T-helper 1 cell (primary cell): Measurements from ENCODE around the gene OMP.
"Not testable (repeated sequence)": the region's sequence is repeated elsewhere in the genome, so short reads cannot be mapped to it uniquely, and the experiment has no call there.

Experiments
- DNase-seq, 5 donors: peaks; one replicate each; pipeline ENCODE4 v3.0.0-alpha.2; 2012 to 2020
- total RNA-seq, 4 donors: gene quantifications; one replicate each; lab custom pipeline; 2026; lab: John Stamatoyannopoulos, UW

The OMP gene
- total RNA-seq, result 0 reads per million in 4 donors

DNA sequence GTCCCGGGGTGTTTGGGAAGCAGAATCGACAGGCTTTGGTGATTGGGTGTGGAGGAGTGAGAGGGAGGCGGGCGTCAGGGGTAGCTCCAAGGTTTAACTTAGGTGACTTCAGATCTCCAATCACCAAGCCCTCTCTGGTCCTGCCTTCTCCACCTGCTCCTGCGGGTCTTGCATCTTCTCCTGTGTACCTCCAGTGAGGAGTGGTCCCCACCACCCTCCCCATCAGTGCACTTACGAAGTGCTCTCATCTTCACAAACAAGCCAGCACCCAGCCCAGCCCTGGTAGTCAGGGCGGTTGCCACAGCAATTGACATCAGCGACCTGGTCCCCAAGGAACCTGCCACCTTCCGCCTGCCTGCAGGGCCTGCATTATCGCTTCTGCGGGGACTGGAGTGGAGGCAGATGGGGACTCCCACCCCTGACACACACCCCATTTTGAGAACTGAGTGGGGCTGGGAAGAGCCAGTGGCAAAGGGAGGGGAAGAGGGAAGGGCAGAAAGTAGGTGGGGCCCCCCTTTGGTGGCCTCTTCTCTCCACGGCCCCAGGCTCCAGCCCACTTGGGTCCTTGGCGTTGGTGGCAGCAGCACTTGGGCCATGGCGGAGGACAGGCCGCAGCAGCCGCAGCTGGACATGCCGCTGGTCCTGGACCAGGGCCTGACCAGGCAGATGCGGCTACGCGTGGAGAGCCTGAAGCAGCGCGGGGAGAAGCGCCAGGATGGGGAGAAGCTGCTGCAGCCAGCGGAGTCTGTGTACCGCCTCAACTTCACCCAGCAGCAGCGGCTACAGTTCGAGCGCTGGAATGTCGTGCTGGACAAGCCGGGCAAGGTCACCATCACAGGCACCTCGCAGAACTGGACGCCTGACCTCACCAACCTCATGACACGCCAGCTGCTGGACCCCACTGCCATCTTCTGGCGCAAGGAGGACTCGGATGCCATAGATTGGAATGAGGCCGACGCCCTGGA is at the start of gene OMP:
Gene OMP (plus strand): TSS at position 595 of the 965 bp plus-strand sequence. CDS start 0 bp downstream, at position 595.
- DNase-seq, result no peak

DNA sequence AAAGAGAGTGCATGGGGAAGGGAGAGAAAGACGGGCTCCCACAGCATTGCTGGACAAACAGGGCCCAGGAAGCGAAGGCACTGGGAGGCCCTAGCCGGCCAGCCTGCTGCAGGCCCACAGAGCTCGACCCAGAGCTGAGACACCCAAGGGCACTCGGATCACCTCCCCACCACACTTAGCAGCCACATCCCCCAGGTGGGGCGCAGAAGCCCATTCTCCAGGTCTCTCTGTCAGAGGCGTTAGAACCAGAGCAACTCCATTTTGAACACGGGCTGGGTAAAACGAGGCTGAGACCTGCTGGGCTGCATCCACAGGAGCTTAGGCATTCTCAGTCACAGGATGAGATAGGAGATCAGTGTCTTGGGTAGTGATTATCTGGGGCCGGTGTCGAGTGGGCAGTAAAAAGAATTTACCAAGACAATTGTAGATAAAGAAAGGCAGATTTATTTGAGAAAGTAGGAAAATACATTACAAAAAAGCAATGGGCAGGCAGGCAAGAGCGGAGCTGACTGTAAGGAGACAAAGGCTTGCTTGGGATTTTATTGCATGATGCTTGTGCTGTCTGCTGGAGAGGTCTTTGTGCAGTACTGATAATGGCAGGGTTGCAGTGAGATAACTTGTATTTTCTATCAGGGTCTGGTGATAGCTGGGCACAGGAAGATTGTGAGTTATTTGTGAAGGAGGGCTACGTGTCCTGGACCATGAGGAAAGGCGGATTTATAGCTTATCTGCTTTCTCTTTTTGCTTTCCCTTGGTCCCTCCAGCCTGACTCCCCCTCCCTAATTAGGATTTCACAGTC is 49.2 kb upstream of the OMP start:
- DNase-seq, result no peak

DNA sequence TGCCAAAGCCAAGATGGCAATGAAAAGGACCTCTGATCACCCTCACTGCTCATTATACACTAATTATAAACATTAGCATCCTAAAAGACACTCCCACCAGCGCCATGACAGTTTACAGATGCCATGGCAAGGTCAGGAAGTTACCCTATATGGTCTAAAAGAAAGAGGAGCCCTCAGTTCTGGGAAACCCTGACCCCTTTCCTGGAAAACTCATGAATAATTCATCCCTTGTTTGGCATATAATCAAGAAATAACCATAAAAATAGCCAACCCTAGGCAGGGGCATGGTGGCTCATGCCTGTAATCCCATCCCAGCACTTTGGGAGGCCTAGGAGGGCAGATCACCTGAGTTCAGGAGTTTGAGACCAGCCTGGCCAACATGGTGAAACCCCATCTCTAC is 48.6 kb upstream of the OMP start:
- DNase-seq, result no peak

- no peak for DNase-seq
These were observed 47.5 kb upstream of the OMP start for GRCh38 chr11:77055101-77055561.

DNA sequence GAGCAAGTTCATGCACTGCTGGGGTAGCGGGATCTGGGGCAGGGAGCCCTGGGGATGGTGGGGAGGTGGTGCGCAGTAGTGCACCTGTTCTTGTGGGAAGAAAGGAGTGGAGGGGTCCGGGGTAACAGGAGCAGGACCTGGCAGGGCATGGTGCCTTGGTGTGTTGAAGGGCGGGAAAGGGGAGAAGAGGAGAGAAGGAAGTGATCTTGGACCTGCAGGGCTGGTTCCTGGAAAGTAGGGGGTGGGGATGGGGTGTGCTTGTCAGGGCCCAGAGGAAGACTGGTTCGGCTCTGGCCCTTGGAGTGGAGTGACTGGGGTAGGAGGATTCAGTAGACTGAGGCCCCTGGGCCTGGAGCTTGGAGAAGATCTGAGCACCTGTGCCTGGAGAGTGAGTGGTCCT is 46.7 kb upstream of the OMP start:
- no peak for DNase-seq

GRCh38 chr11:77056814-77057402 is 45.7 kb upstream of the OMP start:
- DNase-seq, result no peak

GRCh38 chr11:77057938-77058474 is 44.6 kb upstream of the OMP start:
- DNase-seq, result no peak

DNA sequence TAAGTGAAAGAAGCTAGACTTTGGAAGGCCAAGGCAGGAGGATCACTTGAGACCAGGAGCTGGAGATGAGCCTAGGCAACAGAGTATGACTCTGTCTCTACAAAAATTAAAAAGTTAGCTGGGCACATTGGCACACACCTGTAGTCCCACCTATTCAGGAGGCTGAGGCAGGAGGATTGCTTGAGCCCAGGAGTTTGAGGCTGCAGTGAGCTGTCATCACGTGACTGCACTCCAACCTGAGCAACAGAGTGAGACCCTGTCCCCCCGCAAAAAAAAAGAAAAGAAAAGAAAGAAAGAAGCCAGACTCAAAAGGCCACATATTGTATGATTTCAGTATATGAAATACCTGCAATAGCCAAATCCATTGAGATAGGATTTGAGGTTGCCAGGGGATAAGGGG is 43.7 kb upstream of the OMP start:
- DNase-seq, result no peak

GRCh38 chr11:77059806-77060205 is 42.8 kb upstream of the OMP start:
- no peak for DNase-seq

GRCh38 chr11:77060234-77060633 is 42.4 kb upstream of the OMP start:
- no peak for DNase-seq

- DNase-seq, result not testable (repeated sequence)
These were observed 41.4 kb upstream of the OMP start for GRCh38 chr11:77061258-77061657.

DNA sequence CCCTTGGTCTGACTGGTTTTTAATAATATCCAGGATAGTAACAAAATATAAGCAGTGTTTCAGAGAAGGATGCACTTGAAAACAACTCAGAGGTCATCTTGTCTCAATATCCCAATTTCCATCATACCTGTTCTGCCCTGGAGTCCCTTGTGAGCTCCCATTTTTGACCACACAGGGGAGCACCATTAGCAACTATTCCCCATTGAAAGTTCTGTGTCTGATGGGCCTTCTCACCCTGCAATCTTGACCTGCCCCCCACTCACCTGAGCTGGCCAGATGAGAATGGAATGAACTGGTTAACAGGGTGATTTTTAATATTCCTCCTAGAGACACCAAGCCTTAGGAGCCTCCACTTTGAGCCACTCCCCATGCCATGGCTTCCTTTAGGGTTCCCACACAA is 39.7 kb upstream of the OMP start:
- DNase-seq, result no peak

GRCh38 chr11:77063407-77063806 is 39.2 kb upstream of the OMP start:
- no peak for DNase-seq

DNA sequence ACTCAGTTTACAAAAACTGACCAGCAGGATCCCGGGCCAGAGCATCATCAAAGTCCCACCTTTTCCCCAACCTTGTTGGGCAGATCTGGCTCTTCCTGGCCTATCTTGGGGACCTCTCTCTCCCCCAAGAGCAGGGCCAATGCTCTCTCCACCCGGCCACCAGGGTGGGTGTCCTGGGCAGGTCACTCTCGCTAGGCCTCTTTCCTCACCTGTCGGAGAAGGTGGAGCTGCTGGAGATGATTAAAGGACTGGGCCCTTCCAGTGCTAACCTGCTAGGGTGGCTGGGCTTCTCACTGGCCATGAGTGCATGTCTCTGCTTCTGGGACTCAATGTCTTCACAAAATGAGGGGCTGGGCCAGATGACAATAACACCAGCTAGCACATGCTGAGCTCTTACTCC is 38.8 kb upstream of the OMP start:
- DNase-seq, result no peak

DNA sequence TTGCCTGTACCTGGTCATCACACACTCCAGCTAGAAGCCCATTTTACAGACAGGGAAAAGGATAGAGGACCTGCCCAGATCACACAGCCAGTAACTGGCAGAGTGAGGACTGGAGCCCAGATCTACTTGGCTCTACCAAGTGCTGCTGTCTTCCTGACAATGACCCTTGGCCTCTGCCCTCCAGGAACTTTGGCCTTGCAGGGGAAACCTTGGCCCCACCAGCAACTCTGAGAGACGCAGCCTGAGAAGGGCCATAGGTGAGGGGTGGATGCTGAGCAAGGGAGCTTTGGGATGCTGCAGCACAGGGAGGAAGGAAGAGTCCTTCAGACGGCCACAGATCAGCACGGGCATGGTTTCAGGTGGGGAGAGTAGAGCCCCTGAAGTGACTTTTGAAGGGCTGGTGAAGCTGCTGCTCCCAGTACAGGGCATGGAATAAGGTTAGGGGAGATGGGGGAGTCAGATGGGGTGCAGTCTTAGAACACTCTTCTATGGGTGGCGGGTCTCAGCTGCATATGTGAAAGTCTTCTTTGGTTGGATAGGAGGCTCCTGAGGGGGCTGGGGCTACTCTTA is 37.9 kb upstream of the OMP start:
- DNase-seq, result no peak

DNA sequence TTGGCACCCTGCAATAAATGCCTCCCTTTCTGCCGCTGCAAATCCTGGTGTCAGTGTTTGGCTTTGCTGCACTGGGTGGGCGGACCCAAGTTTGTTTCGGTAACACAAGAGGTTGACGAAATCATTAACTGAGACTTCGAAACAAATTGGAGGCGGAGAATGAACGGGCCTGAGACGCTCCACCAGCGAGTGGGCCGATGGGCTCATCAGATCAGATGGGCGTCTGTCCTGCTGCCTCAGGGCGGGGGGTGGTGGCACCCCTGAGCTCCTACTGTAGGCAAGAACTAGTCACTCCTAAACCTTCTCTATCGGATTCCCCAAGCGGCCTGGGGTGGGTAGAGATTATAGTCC is 36.8 kb upstream of the OMP start:
- DNase-seq, result no peak

DNA sequence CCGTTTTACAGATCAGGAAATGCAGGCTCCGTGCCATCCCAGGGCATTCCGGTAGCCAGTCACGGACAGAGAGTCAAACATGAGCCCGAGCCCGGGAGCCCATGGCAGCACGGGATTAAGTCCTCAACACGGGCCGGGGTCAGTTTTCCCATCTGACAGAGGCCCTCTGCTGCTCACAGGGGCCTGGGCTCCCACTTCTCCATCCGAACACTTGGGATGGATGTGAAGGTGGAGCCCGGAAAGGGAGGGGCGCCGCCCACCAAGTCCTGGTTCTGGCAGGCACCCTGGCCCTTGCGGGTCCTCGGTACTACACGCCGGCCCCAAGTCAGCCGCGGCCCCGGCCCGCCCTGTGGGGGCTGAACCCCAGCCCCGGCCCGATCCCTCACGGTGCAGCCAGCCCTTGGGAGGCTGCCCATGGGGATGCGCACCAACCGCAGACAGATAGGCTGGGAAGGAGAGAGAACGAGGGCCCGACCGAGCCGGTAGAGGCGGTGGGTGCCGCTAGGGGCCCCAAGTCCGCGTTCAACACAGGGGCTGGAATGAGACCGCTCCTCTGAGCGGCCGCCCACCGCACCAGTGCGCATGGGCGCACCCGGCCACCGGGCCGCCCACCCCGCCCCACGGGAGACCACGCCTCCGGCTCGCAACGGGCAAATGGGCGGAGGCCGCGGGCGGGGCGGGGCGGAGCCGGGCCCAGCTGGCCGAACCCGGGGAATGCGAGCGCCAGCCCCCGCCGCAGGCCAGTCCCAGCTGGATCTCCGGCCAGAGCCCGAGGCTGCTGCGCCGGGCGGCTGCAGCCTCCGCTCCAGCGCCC is 36.2 kb upstream of the OMP start, which contains the start of gene CAPN5:
Gene CAPN5 (plus strand): TSS at position 743 of the 814 bp plus-strand sequence. CDS start 17,916 bp downstream, outside the sequence.
- peak; percentile 73 to 87 (median 80) for DNase-seq

- no peak for DNase-seq
These were observed 34.7 kb upstream of the OMP start for GRCh38 chr11:77067861-77068443.

GRCh38 chr11:77068457-77069335 is 33.9 kb upstream of the OMP start:
- no peak for DNase-seq

DNA sequence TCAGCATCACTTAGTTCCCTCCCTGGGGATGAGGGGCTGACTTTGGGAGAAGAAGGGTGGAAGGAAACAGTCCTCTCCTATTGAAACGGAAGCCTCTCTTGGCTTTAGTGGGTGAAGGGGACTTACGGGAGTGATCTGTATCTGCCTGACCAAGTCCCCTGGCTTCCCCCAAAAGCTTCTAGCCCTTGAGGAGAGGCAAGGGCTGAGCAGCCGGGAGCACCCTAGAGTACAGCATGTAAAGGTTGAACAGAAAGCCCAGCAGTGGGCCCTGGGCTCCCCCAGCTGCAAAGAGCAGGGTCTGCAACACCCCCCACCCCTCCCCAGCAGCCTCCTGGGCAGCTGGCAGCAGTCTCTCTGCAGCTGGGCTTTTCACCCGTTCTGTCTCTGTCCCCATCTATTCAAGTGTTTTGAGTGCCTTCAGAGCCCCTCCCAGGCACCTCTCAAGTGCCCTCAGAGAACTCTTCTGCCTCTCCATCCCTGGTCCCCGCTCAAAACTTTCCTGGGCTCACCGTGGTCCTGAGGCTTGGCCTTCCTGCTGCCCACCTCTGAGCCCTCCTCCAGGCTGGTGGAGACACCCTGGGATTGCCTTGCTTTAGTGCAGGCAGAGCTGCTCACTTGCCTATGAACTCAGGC is 33.2 kb upstream of the OMP start:
- DNase-seq, result no peak
